ENCODE results near the gene ARRDC1.

The ARRDC1 gene

GRCh38 chr9:137582286-137582860 is 23.1 kb upstream of the ARRDC1 start:
- H3K4me1 Mint-ChIP-seq = peaks cover 6% of the 10 kb centered on the region
- peak in 1 of 3 experiments; percentile 14 for TF ChIP-seq CTCF (IDR thresholded peaks at IDR 0.05; ENCODE audit: unreplicated experiment in 3 of 3)
- H3K4me3 Mint-ChIP-seq = peak overlapping the region in 2 of 3 experiments; percentile 45 to 65
- H3K27ac Mint-ChIP-seq = no peak overlapping the region
- no peaks in the 10 kb centered on the region for H3K27me3 Mint-ChIP-seq (ENCODE audit: low read depth)
- H3K36me3 Mint-ChIP-seq (ENCODE audit: low read depth) = peaks cover 33% of the 10 kb centered on the region
- no peaks in the 10 kb centered on the region for H3K9me3 Mint-ChIP-seq

GRCh38 chr9:137583347-137583746 is 22.1 kb upstream of the ARRDC1 start:
- H3K27me3 Mint-ChIP-seq (ENCODE audit: low read depth) = no peaks in the 10 kb centered on the region
- H3K36me3 Mint-ChIP-seq (ENCODE audit: low read depth) = peaks cover 40% of the 10 kb centered on the region
- peak overlapping the region in 2 of 3 experiments; percentile 26 to 46 for H3K27ac Mint-ChIP-seq
- no peaks in the 10 kb centered on the region for H3K9me3 Mint-ChIP-seq
- no peak for TF ChIP-seq CTCF (IDR thresholded peaks at IDR 0.05; ENCODE audit: unreplicated experiment in 3 of 3)
- H3K4me3 Mint-ChIP-seq = peak overlapping the region in 1 of 3 experiments; percentile 29
- H3K4me1 Mint-ChIP-seq = peaks cover 6% of the 10 kb centered on the region

- TF ChIP-seq CTCF (IDR thresholded peaks at IDR 0.05; ENCODE audit: unreplicated experiment in 3 of 3) = no peak
- Mint-ChIP-seq H3K4me1 (peaks cover 6% of the 10 kb centered on the region), H3K4me3 (peak overlapping the region in 1 of 3 experiments; percentile 29), H3K27ac (peak overlapping the region in 2 of 3 experiments; percentile 26 to 46), H3K9me3 (no peaks in the 10 kb centered on the region), H3K36me3 (ENCODE audit: low read depth) (peaks cover 40% of the 10 kb centered on the region), H3K27me3 (ENCODE audit: low read depth) (no peaks in the 10 kb centered on the region)
Measured at GRCh38 chr9:137583957-137584356, 21.5 kb upstream of the ARRDC1 start.

GRCh38 chr9:137586854-137587253 is 18.6 kb upstream of the ARRDC1 start:
- Mint-ChIP-seq H3K4me1 (peaks cover 6% of the 10 kb centered on the region), H3K36me3 (ENCODE audit: low read depth) (peaks cover 37% of the 10 kb centered on the region), H3K9me3 (no peaks in the 10 kb centered on the region), H3K4me3 (peak overlapping the region; percentile 13 to 91 (median 67)), H3K27ac (no peak overlapping the region), H3K27me3 (ENCODE audit: low read depth) (no peaks in the 10 kb centered on the region)
- TF ChIP-seq CTCF (IDR thresholded peaks at IDR 0.05; ENCODE audit: unreplicated experiment in 3 of 3) = no peak

GRCh38 chr9:137588311-137588710 is 17.2 kb upstream of the ARRDC1 start:
- H3K27ac Mint-ChIP-seq = no peak overlapping the region
- TF ChIP-seq CTCF (IDR thresholded peaks at IDR 0.05; ENCODE audit: unreplicated experiment in 3 of 3) = no peak
- peaks cover 11% of the 10 kb centered on the region for H3K4me1 Mint-ChIP-seq
- H3K27me3 Mint-ChIP-seq (ENCODE audit: low read depth) = no peaks in the 10 kb centered on the region
- peak overlapping the region; percentile 87 to 91 (median 90) for H3K4me3 Mint-ChIP-seq
- H3K9me3 Mint-ChIP-seq = no peaks in the 10 kb centered on the region
- H3K36me3 Mint-ChIP-seq (ENCODE audit: low read depth) = peaks cover 30% of the 10 kb centered on the region

- no peak for TF ChIP-seq CTCF (IDR thresholded peaks at IDR 0.05; ENCODE audit: unreplicated experiment in 3 of 3)
- H3K4me1 Mint-ChIP-seq = peaks cover 11% of the 10 kb centered on the region
- H3K27ac Mint-ChIP-seq = peak overlapping the region in 1 of 3 experiments; percentile 41
- no peaks in the 10 kb centered on the region for H3K27me3 Mint-ChIP-seq (ENCODE audit: low read depth)
- peaks cover 25% of the 10 kb centered on the region for H3K36me3 Mint-ChIP-seq (ENCODE audit: low read depth)
- no peaks in the 10 kb centered on the region for H3K9me3 Mint-ChIP-seq
- H3K4me3 Mint-ChIP-seq = peak overlapping the region; percentile 87 to 91 (median 90)
Measured at GRCh38 chr9:137588891-137589290, 16.6 kb upstream of the ARRDC1 start.
